Natural killer cell treated with Interleukin-12 subunit alpha and Interleukin-12 subunit beta and Interleukin-15 and Interleukin-18, amount 100 ng/mL, for 72 hours (primary cell): ENCODE data around the gene MRGPRX4. TPM values are rescaled to one million over a fixed set of nuclear protein-coding genes. Genes with fewer than 3 reads are reported as not detected.
"Not testable (repeated sequence)": the region's sequence is repeated elsewhere in the genome, so short reads cannot be mapped to it uniquely, and the experiment has no call there.

ENCODE experiments used
- ATAC-seq, 2 donors: fragments of 150-1000 bp; cut with Tn5 transposase in 1 of 2; sonication (Bioruptor Pico), chemical (Tn5 transposase) in 1 of 2; 2 replicates each; pipeline ENCODE4 v1.10.0; 2021
- DNase-seq: peaks from one replicate; pipeline ENCODE4 v3.0.0; 2022; ENCODE audit warnings: low spot score
- H3K27ac Mint-ChIP-seq, 2 donors: 1 replicate in 1 of 2; 2 replicates in 1 of 2; pipeline ENCODE4 v1.8.0; 2022; ENCODE audit warnings: mixed read lengths in 2 of 2, mild to moderate bottlenecking in 1 of 2, moderate library complexity in 1 of 2
- H3K27me3 Mint-ChIP-seq, 2 donors: 1 replicate in 1 of 2; 2 replicates in 1 of 2; pipeline ENCODE4 v1.8.0; 2022; ENCODE audit warnings: mixed read lengths in 2 of 2
- H3K36me3 Mint-ChIP-seq: one replicate; pipeline ENCODE4 v1.8.0; 2022; ENCODE audit warnings: mixed read lengths
- H3K4me1 Mint-ChIP-seq, 2 donors: 1 replicate in 1 of 2; 2 replicates in 1 of 2; pipeline ENCODE4 v1.8.0; 2022; ENCODE audit warnings: low read depth in 2 of 2, mixed read lengths in 2 of 2, mild to moderate bottlenecking in 1 of 2
- H3K4me3 Mint-ChIP-seq: one replicate; pipeline ENCODE4 v1.8.0; 2022; ENCODE audit warnings: mixed read lengths
- H3K9me3 Mint-ChIP-seq: 2 replicates; pipeline ENCODE4 v1.8.0; 2022; ENCODE audit warnings: mixed read lengths
- total RNA-seq, 2 donors: library from RNA; stranded (reverse); gene quantifications; one replicate each; pipeline ENCODE4 v1.2.3, GENCODE V29; 2022

Gene MRGPRX4
- total RNA-seq, result not detected

GRCh38 chr11:18172666-18173065 lies at the start of gene MRGPRX4:
MRGPRX4 (plus strand) TSS chr11:18172837; CDS start chr11:18173257, 420 bp downstream.
- Mint-ChIP-seq H3K4me3 (no peak within 1 kb of the TSS), H3K4me1 (no peaks in the 10 kb centered on the region), H3K27me3 (peaks cover 12 to 19% of the 10 kb centered on the region in 2 donors), H3K9me3 (no peaks in the 10 kb centered on the region), H3K36me3 (no peaks in the 10 kb centered on the region), H3K27ac (no peak within 1 kb of the TSS)
- DNase-seq (no peak), ATAC-seq (no peak)

DNA sequence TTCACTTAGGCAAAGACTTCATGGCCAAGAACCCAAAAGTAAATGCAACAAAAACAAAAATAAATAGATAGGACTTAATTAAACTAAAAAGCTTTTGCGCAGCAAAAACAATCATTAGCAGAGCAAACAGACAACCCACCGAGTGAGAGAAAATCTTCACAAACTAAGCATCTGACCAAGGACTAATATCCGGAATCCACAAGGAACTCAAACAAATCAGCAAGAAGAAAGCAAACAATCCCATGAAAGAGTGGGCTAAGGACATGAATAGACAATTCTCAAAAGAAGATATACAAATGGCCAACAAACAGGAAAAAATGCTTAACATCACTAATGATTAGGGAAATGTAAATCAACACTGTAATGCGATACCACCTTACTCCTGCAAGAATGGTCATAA lies 41.5 kb upstream of the MRGPRX4 start:
- not testable (repeated sequence) for H3K36me3 Mint-ChIP-seq, H3K27ac Mint-ChIP-seq, DNase-seq, H3K9me3 Mint-ChIP-seq, ATAC-seq, H3K4me1 Mint-ChIP-seq, H3K4me3 Mint-ChIP-seq
- peaks cover 40 to 46% of the 10 kb centered on the region in 2 donors for H3K27me3 Mint-ChIP-seq

GRCh38 chr11:18132341-18132740 lies 40.3 kb upstream of the MRGPRX4 start, which contains the start of gene MRGPRX3:
MRGPRX3 (plus strand) TSS chr11:18132571; CDS start chr11:18137203, 4,632 bp downstream.
- H3K36me3 Mint-ChIP-seq, result no peaks in the 10 kb centered on the region
- no peak for DNase-seq
- H3K4me3 Mint-ChIP-seq, result no peak within 1 kb of the TSS
- H3K9me3 Mint-ChIP-seq, result no peaks in the 10 kb centered on the region
- H3K27ac Mint-ChIP-seq, result no peak within 1 kb of the TSS
- no peaks in the 10 kb centered on the region for H3K4me1 Mint-ChIP-seq
- H3K27me3 Mint-ChIP-seq, result peaks cover 41 to 52% of the 10 kb centered on the region in 2 donors
- ATAC-seq, result no peak

- peaks cover 33 to 37% of the 10 kb centered on the region in 2 donors for H3K27me3 Mint-ChIP-seq
- H3K4me3 Mint-ChIP-seq, result no peak overlapping the region
- H3K9me3 Mint-ChIP-seq, result no peaks in the 10 kb centered on the region
- no peak overlapping the region for H3K27ac Mint-ChIP-seq
- no peak for ATAC-seq
- no peak for DNase-seq
- H3K4me1 Mint-ChIP-seq, result no peaks in the 10 kb centered on the region
- H3K36me3 Mint-ChIP-seq, result no peaks in the 10 kb centered on the region
These were observed 37.3 kb upstream of the MRGPRX4 start for GRCh38 chr11:18135308-18135707.

GRCh38 chr11:18137186-18137800 lies 35.3 kb upstream of the MRGPRX4 start:
- H3K36me3 Mint-ChIP-seq, result no peaks in the 10 kb centered on the region
- ATAC-seq (peak in 1 of 2 donors; percentile 9), DNase-seq (no peak)
- no peaks in the 10 kb centered on the region for H3K4me1 Mint-ChIP-seq
- H3K27ac Mint-ChIP-seq, result no peak overlapping the region
- H3K4me3 Mint-ChIP-seq, result no peak overlapping the region
- peaks cover 30 to 38% of the 10 kb centered on the region in 2 donors for H3K27me3 Mint-ChIP-seq
- H3K9me3 Mint-ChIP-seq, result no peaks in the 10 kb centered on the region

GRCh38 chr11:18140145-18140544 lies 32.5 kb upstream of the MRGPRX4 start:
- H3K9me3 Mint-ChIP-seq, result no peaks in the 10 kb centered on the region

GRCh38 chr11:18144243-18144642 lies 28.4 kb upstream of the MRGPRX4 start:
- Mint-ChIP-seq H3K27ac (no peak overlapping the region), H3K4me3 (no peak overlapping the region), H3K36me3 (no peaks in the 10 kb centered on the region), H3K4me1 (peaks cover 5% of the 10 kb centered on the region in 2 donors), H3K27me3 (peaks cover 34 to 41% of the 10 kb centered on the region in 2 donors), H3K9me3 (no peaks in the 10 kb centered on the region)
- ATAC-seq (no peak), DNase-seq (no peak)

More at GRCh38 chr11:18140145-18140544, 32.5 kb upstream of the MRGPRX4 start:
- H3K4me1 Mint-ChIP-seq, result no peaks in the 10 kb centered on the region
- H3K4me3 Mint-ChIP-seq, result no peak overlapping the region
- no peak overlapping the region for H3K27ac Mint-ChIP-seq
- no peak for ATAC-seq
- H3K36me3 Mint-ChIP-seq, result no peaks in the 10 kb centered on the region
- DNase-seq, result no peak
- H3K27me3 Mint-ChIP-seq, result peaks cover 35 to 52% of the 10 kb centered on the region in 2 donors

DNA sequence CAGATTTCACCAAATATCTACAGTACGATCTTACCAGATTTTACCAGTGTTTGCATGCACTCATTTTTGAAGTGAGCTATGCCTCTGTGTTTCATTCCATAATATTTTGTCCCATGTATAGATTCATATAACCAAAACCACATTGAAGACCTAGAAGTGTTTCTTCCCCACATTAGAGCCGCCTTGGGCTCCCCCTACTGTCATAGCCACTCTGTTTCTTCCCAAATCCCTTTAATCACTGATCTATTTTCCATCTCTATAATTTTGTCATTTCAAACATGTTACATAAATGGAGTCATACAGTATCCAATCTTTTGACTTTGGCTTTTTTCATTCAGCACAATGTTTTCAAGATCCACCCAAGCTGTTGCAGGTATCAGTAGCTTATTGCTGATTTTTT lies 27.6 kb upstream of the MRGPRX4 start:
- no peaks in the 10 kb centered on the region for H3K36me3 Mint-ChIP-seq
- H3K27me3 Mint-ChIP-seq, result peaks cover 36 to 44% of the 10 kb centered on the region in 2 donors
- peaks cover 5% of the 10 kb centered on the region in 2 donors for H3K4me1 Mint-ChIP-seq

DNA sequence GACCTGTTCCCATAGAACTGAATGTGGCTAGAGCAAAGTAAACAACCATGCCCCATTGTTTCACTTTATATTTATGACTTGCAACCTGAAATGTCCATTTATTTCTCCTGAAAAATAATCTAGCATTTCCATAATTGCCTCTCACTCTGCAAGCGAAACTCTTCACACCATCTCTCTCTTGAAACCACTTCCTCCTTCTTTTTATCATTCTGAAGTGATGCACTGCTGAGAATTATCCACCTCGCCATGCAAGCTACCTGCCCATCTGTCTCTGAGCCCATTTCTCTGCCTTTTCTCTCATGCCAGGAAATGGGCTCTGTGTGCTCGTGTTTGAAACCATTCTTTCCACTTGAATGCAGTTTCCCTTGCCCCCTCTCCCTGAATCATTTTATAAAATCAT lies 26.8 kb upstream of the MRGPRX4 start:
- no peaks in the 10 kb centered on the region for H3K9me3 Mint-ChIP-seq
- H3K27me3 Mint-ChIP-seq, result peaks cover 37 to 49% of the 10 kb centered on the region in 2 donors
- peaks cover 5% of the 10 kb centered on the region in 2 donors for H3K4me1 Mint-ChIP-seq
- no peak for ATAC-seq
- H3K4me3 Mint-ChIP-seq, result no peak overlapping the region
- H3K27ac Mint-ChIP-seq, result no peak overlapping the region
- no peak for DNase-seq
- no peaks in the 10 kb centered on the region for H3K36me3 Mint-ChIP-seq

More for the DNA sequence above, 27.6 kb upstream of the MRGPRX4 start:
- no peak overlapping the region for H3K4me3 Mint-ChIP-seq
- no peaks in the 10 kb centered on the region for H3K9me3 Mint-ChIP-seq
- no peak for ATAC-seq
- DNase-seq, result no peak
- no peak overlapping the region for H3K27ac Mint-ChIP-seq

DNA sequence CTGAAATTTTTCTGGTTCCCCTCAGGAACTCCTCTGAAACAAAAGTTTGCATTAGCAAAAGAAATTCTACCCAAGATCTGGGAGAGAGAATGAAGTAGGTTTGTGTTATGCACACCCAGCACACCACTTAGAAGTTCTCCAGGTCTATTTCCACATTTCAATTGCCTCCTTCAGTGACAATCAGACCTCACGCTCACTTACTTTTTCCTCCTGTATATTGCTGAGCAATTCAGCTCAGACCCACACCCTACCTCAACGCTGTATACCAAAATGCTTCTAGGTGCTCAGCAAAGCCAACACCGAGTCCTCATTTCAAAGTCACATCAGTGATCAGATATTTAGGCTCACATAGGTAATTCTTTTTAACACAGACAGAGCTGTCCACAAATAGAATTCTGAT lies 21.1 kb upstream of the MRGPRX4 start:
- peaks cover 2% of the 10 kb centered on the region for H3K36me3 Mint-ChIP-seq

GRCh38 chr11:18168372-18168771 lies 4.3 kb upstream of the MRGPRX4 start:
- Mint-ChIP-seq H3K4me1 (no peaks in the 10 kb centered on the region), H3K27me3 (peaks cover 18 to 42% of the 10 kb centered on the region in 2 donors), H3K36me3 (no peaks in the 10 kb centered on the region), H3K4me3 (no peak overlapping the region), H3K27ac (no peak overlapping the region), H3K9me3 (no peaks in the 10 kb centered on the region)
- DNase-seq, result no peak
- no peak for ATAC-seq

More for the DNA sequence above, 21.1 kb upstream of the MRGPRX4 start:
- DNase-seq (no peak), ATAC-seq (no peak)
- Mint-ChIP-seq H3K4me1 (no peaks in the 10 kb centered on the region), H3K9me3 (no peaks in the 10 kb centered on the region), H3K27me3 (peaks cover 27 to 34% of the 10 kb centered on the region in 2 donors), H3K4me3 (no peak overlapping the region), H3K27ac (no peak overlapping the region)

- Mint-ChIP-seq H3K4me3 (no peak overlapping the region), H3K36me3 (no peaks in the 10 kb centered on the region), H3K27ac (no peak overlapping the region), H3K27me3 (peaks cover 13 to 28% of the 10 kb centered on the region in 2 donors), H3K9me3 (no peaks in the 10 kb centered on the region), H3K4me1 (no peaks in the 10 kb centered on the region)
- no peak for DNase-seq
- no peak for ATAC-seq
These were observed 1.1 kb upstream of the MRGPRX4 start for GRCh38 chr11:18171377-18172000.

DNA sequence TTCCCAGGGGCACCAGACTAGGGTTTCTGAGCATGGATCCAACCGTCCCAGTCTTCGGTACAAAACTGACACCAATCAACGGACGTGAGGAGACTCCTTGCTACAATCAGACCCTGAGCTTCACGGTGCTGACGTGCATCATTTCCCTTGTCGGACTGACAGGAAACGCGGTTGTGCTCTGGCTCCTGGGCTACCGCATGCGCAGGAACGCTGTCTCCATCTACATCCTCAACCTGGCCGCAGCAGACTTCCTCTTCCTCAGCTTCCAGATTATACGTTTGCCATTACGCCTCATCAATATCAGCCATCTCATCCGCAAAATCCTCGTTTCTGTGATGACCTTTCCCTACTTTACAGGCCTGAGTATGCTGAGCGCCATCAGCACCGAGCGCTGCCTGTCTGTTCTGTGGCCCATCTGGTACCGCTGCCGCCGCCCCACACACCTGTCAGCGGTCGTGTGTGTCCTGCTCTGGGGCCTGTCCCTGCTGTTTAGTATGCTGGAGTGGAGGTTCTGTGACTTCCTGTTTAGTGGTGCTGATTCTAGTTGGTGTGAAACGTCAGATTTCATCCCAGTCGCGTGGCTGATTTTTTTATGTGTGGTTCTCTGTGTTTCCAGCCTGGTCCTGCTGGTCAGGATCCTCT lies 709 bp downstream of the MRGPRX4 start:
- Mint-ChIP-seq H3K27me3 (peaks cover 13 to 20% of the 10 kb centered on the region in 2 donors), H3K4me3 (no peak overlapping the region), H3K27ac (no peak overlapping the region)

DNA sequence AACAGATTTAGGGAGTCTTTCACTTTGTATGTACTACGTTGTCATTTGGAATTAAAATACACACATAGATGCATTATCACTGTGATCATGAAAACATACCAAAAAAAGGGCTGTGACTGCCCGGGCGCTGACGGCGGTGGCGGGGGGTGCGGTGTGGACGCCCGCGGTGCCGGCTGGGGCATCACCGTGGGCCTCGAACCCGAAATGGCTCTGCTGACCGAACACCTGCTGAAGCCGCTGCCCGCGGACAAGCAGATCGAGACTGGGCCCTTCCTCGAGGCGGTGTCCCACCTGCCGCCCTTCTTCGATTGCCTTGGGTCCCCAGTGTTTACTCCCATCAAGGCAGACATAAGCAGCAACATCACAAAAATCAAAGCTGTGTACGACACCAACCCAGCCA lies 16.2 kb downstream of the MRGPRX4 start:
- DNase-seq (no peak), ATAC-seq (no peak)
- Mint-ChIP-seq H3K4me3 (no peak overlapping the region), H3K36me3 (no peaks in the 10 kb centered on the region), H3K4me1 (no peaks in the 10 kb centered on the region), H3K27ac (no peak overlapping the region), H3K27me3 (peaks cover 17 to 34% of the 10 kb centered on the region in 2 donors), H3K9me3 (no peaks in the 10 kb centered on the region)

More for the DNA sequence above, 709 bp downstream of the MRGPRX4 start:
- ATAC-seq (no peak), DNase-seq (no peak)
- H3K4me1 Mint-ChIP-seq, result no peaks in the 10 kb centered on the region
- H3K9me3 Mint-ChIP-seq, result no peaks in the 10 kb centered on the region
- no peaks in the 10 kb centered on the region for H3K36me3 Mint-ChIP-seq
